ENCODE results near the gene NEK7.
"Not testable (repeated sequence)": the region's sequence is repeated elsewhere in the genome, so short reads cannot be mapped to it uniquely, and the experiment has no call there.

NEK7 gene

GRCh38 chr1:198130053-198130452 is 26.7 kb upstream of the NEK7 start:
- H3K79me1 ChIP-seq (ENCODE audit: low read depth, low read length); H3K36me3 ChIP-seq (replicated peaks in 1 of 2; ENCODE audit: control insufficient read depth in 2 of 2, insufficient read depth in 2 of 2, low read length in 2 of 2); H2AK5ac ChIP-seq (ENCODE audit: low read depth, low read length); H2BK5ac ChIP-seq (ENCODE audit: low read length); H3K9ac ChIP-seq (ENCODE audit: low read depth, low read length, poor library complexity); H2AFZ ChIP-seq (ENCODE audit: low read length); H3K23ac ChIP-seq (ENCODE audit: low read depth, low read length, poor library complexity); H4K8ac ChIP-seq (ENCODE audit: low read depth, low read length); H2BK120ac ChIP-seq (ENCODE audit: low read depth, low read length); H3K4ac ChIP-seq (ENCODE audit: low read length); H3K4me1 ChIP-seq (ENCODE audit: control insufficient read depth in 2 of 2, insufficient read depth in 1 of 2, low read depth in 1 of 2, low read length in 2 of 2); H3K27me3 ChIP-seq (ENCODE audit: control insufficient read depth in 3 of 3, insufficient read depth in 3 of 3, low read depth in 1 of 3, low read length in 3 of 3); H3K4me2 ChIP-seq (ENCODE audit: insufficient read depth, low read length, poor library complexity, severe bottlenecking); H2BK15ac ChIP-seq (ENCODE audit: low read length); H3K9me3 ChIP-seq (replicated peaks in 1 of 2; ENCODE audit: control insufficient read depth in 2 of 2, insufficient read depth in 1 of 2, low read depth in 1 of 2, low read length in 2 of 2); H3K18ac ChIP-seq (ENCODE audit: low read length); H4K91ac ChIP-seq (ENCODE audit: low read depth, low read length, poor library complexity); H3K14ac ChIP-seq (ENCODE audit: low read length); DNase-seq (ENCODE audit: low spot score); H3K4me3 ChIP-seq (ENCODE audit: low read length in 2 of 2); H3K27ac ChIP-seq (replicated peaks; ENCODE audit: low read length); H2BK12ac ChIP-seq (ENCODE audit: low read length): not testable (repeated sequence)
- no CpG with 5 or more reads among the region's 11 CpGs for WGBS, 2 donors (ENCODE audit: extremely low coverage in 2 of 2, insufficient read length in 2 of 2, insufficient replicate concordance in 1 of 2)

- no peaks in the 10 kb centered on the region for H3K79me1 ChIP-seq (ENCODE audit: low read depth, low read length)
- H3K4me1 ChIP-seq (ENCODE audit: control insufficient read depth in 2 of 2, insufficient read depth in 1 of 2, low read depth in 1 of 2, low read length in 2 of 2), result no peaks in the 10 kb centered on the region
- no peaks in the 10 kb centered on the region for H3K27me3 ChIP-seq (ENCODE audit: control insufficient read depth in 3 of 3, insufficient read depth in 3 of 3, low read depth in 1 of 3, low read length in 3 of 3)
- H3K18ac ChIP-seq (ENCODE audit: low read length), result no peak overlapping the region
- H3K23ac ChIP-seq (ENCODE audit: low read depth, low read length, poor library complexity), result no peak overlapping the region
- H2AFZ ChIP-seq (ENCODE audit: low read length), result no peak overlapping the region
- H3K4me2 ChIP-seq (ENCODE audit: insufficient read depth, low read length, poor library complexity, severe bottlenecking), result no peak overlapping the region
- H3K27ac ChIP-seq (replicated peaks; ENCODE audit: low read length), result no peak overlapping the region
- H3K4ac ChIP-seq (ENCODE audit: low read length), result no peak overlapping the region
- no peak overlapping the region for H2BK5ac ChIP-seq (ENCODE audit: low read length)
- no peak overlapping the region for H2BK12ac ChIP-seq (ENCODE audit: low read length)
- H4K91ac ChIP-seq (ENCODE audit: low read depth, low read length, poor library complexity), result no peak overlapping the region
- H2BK15ac ChIP-seq (ENCODE audit: low read length), result no peak overlapping the region
- H3K9me3 ChIP-seq (replicated peaks in 1 of 2; ENCODE audit: control insufficient read depth in 2 of 2, insufficient read depth in 1 of 2, low read depth in 1 of 2, low read length in 2 of 2), result no peaks in the 10 kb centered on the region
- WGBS, 2 donors (ENCODE audit: extremely low coverage in 2 of 2, insufficient read length in 2 of 2, insufficient replicate concordance in 1 of 2), result no CpG with 5 or more reads among the region's 6 CpGs
- no peak overlapping the region for H3K9ac ChIP-seq (ENCODE audit: low read depth, low read length, poor library complexity)
- no peaks in the 10 kb centered on the region for H3K36me3 ChIP-seq (replicated peaks in 1 of 2; ENCODE audit: control insufficient read depth in 2 of 2, insufficient read depth in 2 of 2, low read length in 2 of 2)
- H4K8ac ChIP-seq (ENCODE audit: low read depth, low read length), result no peak overlapping the region
- no peak overlapping the region for H3K4me3 ChIP-seq (ENCODE audit: low read length in 2 of 2)
- H2BK120ac ChIP-seq (ENCODE audit: low read depth, low read length), result no peak overlapping the region
- no peak for DNase-seq (ENCODE audit: low spot score)
- no peak overlapping the region for H3K14ac ChIP-seq (ENCODE audit: low read length)
- no peak overlapping the region for H2AK5ac ChIP-seq (ENCODE audit: low read depth, low read length)
Observed at GRCh38 chr1:198132060-198132781, 24.6 kb upstream of the NEK7 start.

- Histone ChIP-seq H3K9ac (ENCODE audit: low read depth, low read length, poor library complexity) (no peak overlapping the region), H2BK5ac (ENCODE audit: low read length) (no peak overlapping the region), H4K91ac (ENCODE audit: low read depth, low read length, poor library complexity) (no peak overlapping the region), H3K4me3 (ENCODE audit: low read length in 2 of 2) (no peak overlapping the region), H3K4ac (ENCODE audit: low read length) (no peak overlapping the region), H2BK15ac (ENCODE audit: low read length) (no peak overlapping the region), H2BK12ac (ENCODE audit: low read length) (no peak overlapping the region), H4K8ac (ENCODE audit: low read depth, low read length) (no peak overlapping the region), H3K36me3 (replicated peaks in 1 of 2; ENCODE audit: control insufficient read depth in 2 of 2, insufficient read depth in 2 of 2, low read length in 2 of 2) (no peaks in the 10 kb centered on the region), H3K79me1 (ENCODE audit: low read depth, low read length) (no peaks in the 10 kb centered on the region), H3K27ac (replicated peaks; ENCODE audit: low read length) (no peak overlapping the region), H3K4me2 (ENCODE audit: insufficient read depth, low read length, poor library complexity, severe bottlenecking) (no peak overlapping the region), H3K9me3 (replicated peaks in 1 of 2; ENCODE audit: control insufficient read depth in 2 of 2, insufficient read depth in 1 of 2, low read depth in 1 of 2, low read length in 2 of 2) (no peaks in the 10 kb centered on the region), H2AK5ac (ENCODE audit: low read depth, low read length) (no peak overlapping the region), H3K18ac (ENCODE audit: low read length) (no peak overlapping the region), H3K4me1 (ENCODE audit: control insufficient read depth in 2 of 2, insufficient read depth in 1 of 2, low read depth in 1 of 2, low read length in 2 of 2) (no peaks in the 10 kb centered on the region), H3K27me3 (ENCODE audit: control insufficient read depth in 3 of 3, insufficient read depth in 3 of 3, low read depth in 1 of 3, low read length in 3 of 3) (no peaks in the 10 kb centered on the region), H2AFZ (ENCODE audit: low read length) (no peak overlapping the region), H3K14ac (ENCODE audit: low read length) (no peak overlapping the region), H2BK120ac (ENCODE audit: low read depth, low read length) (no peak overlapping the region), H3K23ac (ENCODE audit: low read depth, low read length, poor library complexity) (no peak overlapping the region)
- no peak for DNase-seq (ENCODE audit: low spot score)
- no CpG with 5 or more reads among the region's 2 CpGs for WGBS, 2 donors (ENCODE audit: extremely low coverage in 2 of 2, insufficient read length in 2 of 2, insufficient replicate concordance in 1 of 2)
Observed at GRCh38 chr1:198134252-198134651, 22.5 kb upstream of the NEK7 start.

- no peaks in the 10 kb centered on the region for H3K27me3 ChIP-seq (ENCODE audit: control insufficient read depth in 3 of 3, insufficient read depth in 3 of 3, low read depth in 1 of 3, low read length in 3 of 3)
- H3K79me1 ChIP-seq (ENCODE audit: low read depth, low read length), result no peaks in the 10 kb centered on the region
- WGBS, 2 donors (ENCODE audit: extremely low coverage in 2 of 2, insufficient read length in 2 of 2, insufficient replicate concordance in 1 of 2), result no CpG with 5 or more reads among the region's 1 CpG
- no peak overlapping the region for H3K9ac ChIP-seq (ENCODE audit: low read depth, low read length, poor library complexity)
- no peak overlapping the region for H3K18ac ChIP-seq (ENCODE audit: low read length)
- H4K8ac ChIP-seq (ENCODE audit: low read depth, low read length), result no peak overlapping the region
- H2BK120ac ChIP-seq (ENCODE audit: low read depth, low read length), result no peak overlapping the region
- H2AFZ ChIP-seq (ENCODE audit: low read length), result no peak overlapping the region
- no peak overlapping the region for H3K14ac ChIP-seq (ENCODE audit: low read length)
- H3K27ac ChIP-seq (replicated peaks; ENCODE audit: low read length), result no peak overlapping the region
- H3K4me1 ChIP-seq (ENCODE audit: control insufficient read depth in 2 of 2, insufficient read depth in 1 of 2, low read depth in 1 of 2, low read length in 2 of 2), result no peaks in the 10 kb centered on the region
- no peak overlapping the region for H2BK15ac ChIP-seq (ENCODE audit: low read length)
- H3K36me3 ChIP-seq (replicated peaks in 1 of 2; ENCODE audit: control insufficient read depth in 2 of 2, insufficient read depth in 2 of 2, low read length in 2 of 2), result no peaks in the 10 kb centered on the region
- H2BK5ac ChIP-seq (ENCODE audit: low read length), result no peak overlapping the region
- no peak overlapping the region for H4K91ac ChIP-seq (ENCODE audit: low read depth, low read length, poor library complexity)
- H3K4me2 ChIP-seq (ENCODE audit: insufficient read depth, low read length, poor library complexity, severe bottlenecking), result no peak overlapping the region
- no peak overlapping the region for H3K23ac ChIP-seq (ENCODE audit: low read depth, low read length, poor library complexity)
- DNase-seq (ENCODE audit: low spot score), result no peak
- no peak overlapping the region for H2AK5ac ChIP-seq (ENCODE audit: low read depth, low read length)
- no peak overlapping the region for H3K4me3 ChIP-seq (ENCODE audit: low read length in 2 of 2)
- no peak overlapping the region for H2BK12ac ChIP-seq (ENCODE audit: low read length)
- no peak overlapping the region for H3K4ac ChIP-seq (ENCODE audit: low read length)
- H3K9me3 ChIP-seq (replicated peaks in 1 of 2; ENCODE audit: control insufficient read depth in 2 of 2, insufficient read depth in 1 of 2, low read depth in 1 of 2, low read length in 2 of 2), result no peaks in the 10 kb centered on the region
Observed at GRCh38 chr1:198135366-198135765, 21.4 kb upstream of the NEK7 start.
